Germinal center (tissue), 1 donor: ENCODE measurements around the gene GLB1L.
"Not testable (repeated sequence)": the region's sequence is repeated elsewhere in the genome, so short reads cannot be mapped to it uniquely, and the experiment has no call there.

Source experiments
- DNase-seq: peaks from one replicate; pipeline ENCODE4 v3.0.0; 2012; ENCODE audit warnings: mixed read lengths, low spot score

GLB1L gene

GRCh38 chr2:219280651-219281050 lies 35.4 kb upstream of the GLB1L start:
- no peak for DNase-seq

GRCh38 chr2:219279916-219280516 lies 34.8 kb upstream of the GLB1L start:
- DNase-seq, result peak; percentile 84

GRCh38 chr2:219279151-219279915 lies 34.1 kb upstream of the GLB1L start, which contains the start of gene DNAJB2:
TSS of gene DNAJB2 (plus strand) at chr2:219279366. CDS start at chr2:219279834, 468 bp downstream.
- peak; percentile 99 for DNase-seq

- peak; percentile 65 for DNase-seq
Measured at GRCh38 chr2:219278655-219279150, 33.5 kb upstream of the GLB1L start.

- peak; percentile 79 for DNase-seq
Measured at GRCh38 chr2:219277703-219278654, 32.7 kb upstream of the GLB1L start.

GRCh38 chr2:219274361-219274921 lies 29.2 kb upstream of the GLB1L start:
- no peak for DNase-seq

- no peak for DNase-seq
Measured at GRCh38 chr2:219273937-219274336, 28.7 kb upstream of the GLB1L start.

GRCh38 chr2:219272995-219273394 lies 27.8 kb upstream of the GLB1L start:
- no peak for DNase-seq

- no peak for DNase-seq
Measured at GRCh38 chr2:219272356-219272755, 27.1 kb upstream of the GLB1L start.

GRCh38 chr2:219271021-219271420 lies 25.8 kb upstream of the GLB1L start:
- DNase-seq, result no peak

GRCh38 chr2:219270055-219270372 lies 24.8 kb upstream of the GLB1L start:
- DNase-seq, result no peak

- no peak for DNase-seq
Measured at GRCh38 chr2:219269362-219270054, 24.3 kb upstream of the GLB1L start.

- no peak for DNase-seq
Measured at GRCh38 chr2:219268294-219268693, 23.1 kb upstream of the GLB1L start.

- DNase-seq, result no peak
Measured at GRCh38 chr2:219266886-219267285, 21.6 kb upstream of the GLB1L start.

- no peak for DNase-seq
Measured at GRCh38 chr2:219266232-219266631, 21.0 kb upstream of the GLB1L start.

GRCh38 chr2:219261024-219261855 lies 16.0 kb upstream of the GLB1L start:
- DNase-seq, result no peak

- not testable (repeated sequence) for DNase-seq
Measured at GRCh38 chr2:219258942-219259341, 13.7 kb upstream of the GLB1L start.

GRCh38 chr2:219254590-219255201 lies 9.5 kb upstream of the GLB1L start:
- DNase-seq, result peak; percentile 66

GRCh38 chr2:219253753-219254589 lies 8.7 kb upstream of the GLB1L start, which contains the start of gene TUBA4A:
TSS of gene TUBA4A (minus strand) at chr2:219253918. CDS start at chr2:219253858, 60 bp downstream.
- DNase-seq, result peak; percentile 97
